HG03175 (cell line): ENCODE results near the gene UBE2D4.
"Not testable (repeated sequence)": the region's sequence is repeated elsewhere in the genome, so short reads cannot be mapped to it uniquely, and the experiment has no call there.

Source experiments
- ATAC-seq: cut with Tn5 transposase; IDR thresholded peaks from one replicate; pipeline ENCODE4 v1.9.1; 2021; ENCODE audit warnings: mild to moderate bottlenecking, moderate library complexity; ENCODE audit not compliant: unreplicated experiment

Gene UBE2D4

DNA sequence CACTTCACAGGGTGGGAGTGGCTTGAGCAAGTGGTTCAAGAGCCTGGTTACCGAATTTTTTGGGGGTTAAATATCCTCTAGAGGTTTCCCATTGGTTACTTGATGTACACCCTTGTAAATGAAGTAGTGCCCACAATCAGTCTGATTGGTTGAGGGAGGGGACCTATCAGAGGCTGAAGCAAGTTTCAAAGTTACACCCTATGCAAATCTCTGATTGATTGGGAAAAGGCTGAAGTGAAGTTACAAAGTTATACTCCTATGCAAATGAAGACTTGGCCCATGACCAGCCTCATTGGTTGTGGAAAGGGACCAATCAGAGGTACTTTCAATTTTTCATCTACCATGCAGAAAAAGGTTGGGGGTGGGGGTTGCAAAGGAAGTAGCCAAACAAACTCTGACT, 34.7 kb downstream of the UBE2D4 start:
- ATAC-seq, result no peak

GRCh38 chr7:43966392-43966791, 40.2 kb downstream of the UBE2D4 start:
- ATAC-seq, result not testable (repeated sequence)

DNA sequence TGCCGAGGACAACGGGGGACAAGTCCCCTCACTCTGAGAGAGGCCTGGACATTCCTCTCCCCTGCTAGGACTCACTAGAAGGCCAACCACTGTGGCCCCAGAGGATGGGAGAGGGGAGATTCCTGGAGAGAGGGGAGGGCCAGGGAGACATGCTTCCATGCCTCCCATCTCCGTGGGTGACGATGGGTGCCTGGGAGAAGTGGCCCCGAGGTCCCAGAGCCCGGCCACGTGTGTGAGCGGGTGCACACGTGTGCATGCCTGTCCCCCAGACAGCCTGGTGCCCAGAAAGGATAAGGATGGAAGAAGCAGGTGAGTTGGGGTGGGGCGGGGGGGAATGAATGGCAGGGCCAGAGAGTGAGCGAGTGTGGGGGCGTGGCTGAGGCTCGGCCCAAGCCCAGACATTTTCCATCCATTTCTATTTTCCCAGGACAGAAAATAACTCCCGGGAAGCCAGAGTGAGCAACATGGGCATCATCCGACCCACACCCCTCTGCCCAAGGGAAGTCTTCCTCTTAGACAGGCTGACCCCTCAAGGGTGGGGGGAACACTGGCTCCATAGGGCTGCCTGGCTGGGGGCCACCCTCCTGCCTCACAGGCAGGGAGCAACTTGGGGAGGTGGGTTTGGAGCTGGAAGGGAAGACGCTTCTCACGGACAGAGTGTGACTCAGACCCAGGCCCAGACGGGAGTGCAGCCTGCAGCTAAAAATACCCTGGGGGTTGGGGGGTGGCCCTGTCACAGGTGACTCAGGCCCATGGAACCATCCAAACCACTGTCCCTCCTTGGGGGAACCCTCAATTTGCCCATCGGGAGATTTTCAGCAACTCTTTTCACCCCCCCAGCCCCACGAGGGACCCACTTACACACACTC, 42.2 kb downstream of the UBE2D4 start:
- ATAC-seq, result not testable (repeated sequence)

- not testable (repeated sequence) for ATAC-seq
Observed at GRCh38 chr7:43969586-43969985, 43.4 kb downstream of the UBE2D4 start.

GRCh38 chr7:43970698-43971097, 44.5 kb downstream of the UBE2D4 start:
- ATAC-seq, result not testable (repeated sequence)

DNA sequence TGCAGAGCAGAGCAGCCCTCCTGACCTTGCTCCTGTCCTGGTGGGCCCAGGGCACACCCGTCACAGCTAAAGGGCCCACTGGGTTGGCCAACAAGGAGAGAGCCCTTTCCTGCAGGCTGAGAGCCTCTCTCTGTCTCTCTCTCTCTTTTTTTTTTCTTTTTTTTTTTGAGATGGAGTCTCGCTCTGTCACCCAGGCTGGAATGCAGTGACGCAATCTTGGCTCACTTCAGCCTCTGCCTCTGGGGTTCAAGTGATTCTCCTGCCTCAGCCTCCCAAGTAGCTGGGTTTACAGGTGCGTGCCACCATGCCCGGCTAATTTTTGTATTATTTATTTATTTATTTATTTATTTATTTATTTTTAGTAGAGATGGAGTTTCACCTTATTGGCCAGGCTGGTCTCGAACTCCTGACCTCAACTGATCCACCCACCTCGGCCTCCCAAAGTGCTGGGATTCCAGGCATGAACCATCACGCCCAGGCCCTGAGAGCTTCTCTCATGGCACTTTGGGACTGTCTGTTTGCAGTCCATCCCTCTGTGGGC, 47.9 kb downstream of the UBE2D4 start:
- not testable (repeated sequence) for ATAC-seq

GRCh38 chr7:43974725-43975482, 48.7 kb downstream of the UBE2D4 start:
- ATAC-seq, result not testable (repeated sequence)

GRCh38 chr7:43977525-43977924, 51.3 kb downstream of the UBE2D4 start:
- no peak for ATAC-seq

- not testable (repeated sequence) for ATAC-seq
Observed at GRCh38 chr7:43978102-43978501, 51.9 kb downstream of the UBE2D4 start.

- not testable (repeated sequence) for ATAC-seq
Observed at GRCh38 chr7:43982848-43983247, 56.6 kb downstream of the UBE2D4 start.

DNA sequence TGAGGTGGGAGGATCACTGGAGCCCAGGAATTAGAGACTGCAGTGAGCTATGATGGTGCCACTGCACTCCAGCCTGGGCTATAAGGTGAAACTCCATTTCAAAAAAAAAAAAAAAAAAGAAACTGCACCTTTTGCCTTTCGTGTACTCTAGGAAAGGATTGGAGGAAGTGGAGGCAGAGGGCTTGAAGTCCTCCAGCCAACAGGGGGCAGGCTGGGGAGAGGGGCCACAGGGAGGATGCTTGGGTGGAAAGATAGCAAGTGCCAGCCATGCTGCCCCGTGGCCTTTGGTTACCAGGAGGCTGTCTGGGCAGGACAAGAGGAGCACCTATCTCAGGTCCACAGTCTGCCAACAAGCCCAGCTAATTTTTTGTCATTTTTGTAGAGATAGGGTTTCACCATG, 57.5 kb downstream of the UBE2D4 start:
- ATAC-seq, result not testable (repeated sequence)

DNA sequence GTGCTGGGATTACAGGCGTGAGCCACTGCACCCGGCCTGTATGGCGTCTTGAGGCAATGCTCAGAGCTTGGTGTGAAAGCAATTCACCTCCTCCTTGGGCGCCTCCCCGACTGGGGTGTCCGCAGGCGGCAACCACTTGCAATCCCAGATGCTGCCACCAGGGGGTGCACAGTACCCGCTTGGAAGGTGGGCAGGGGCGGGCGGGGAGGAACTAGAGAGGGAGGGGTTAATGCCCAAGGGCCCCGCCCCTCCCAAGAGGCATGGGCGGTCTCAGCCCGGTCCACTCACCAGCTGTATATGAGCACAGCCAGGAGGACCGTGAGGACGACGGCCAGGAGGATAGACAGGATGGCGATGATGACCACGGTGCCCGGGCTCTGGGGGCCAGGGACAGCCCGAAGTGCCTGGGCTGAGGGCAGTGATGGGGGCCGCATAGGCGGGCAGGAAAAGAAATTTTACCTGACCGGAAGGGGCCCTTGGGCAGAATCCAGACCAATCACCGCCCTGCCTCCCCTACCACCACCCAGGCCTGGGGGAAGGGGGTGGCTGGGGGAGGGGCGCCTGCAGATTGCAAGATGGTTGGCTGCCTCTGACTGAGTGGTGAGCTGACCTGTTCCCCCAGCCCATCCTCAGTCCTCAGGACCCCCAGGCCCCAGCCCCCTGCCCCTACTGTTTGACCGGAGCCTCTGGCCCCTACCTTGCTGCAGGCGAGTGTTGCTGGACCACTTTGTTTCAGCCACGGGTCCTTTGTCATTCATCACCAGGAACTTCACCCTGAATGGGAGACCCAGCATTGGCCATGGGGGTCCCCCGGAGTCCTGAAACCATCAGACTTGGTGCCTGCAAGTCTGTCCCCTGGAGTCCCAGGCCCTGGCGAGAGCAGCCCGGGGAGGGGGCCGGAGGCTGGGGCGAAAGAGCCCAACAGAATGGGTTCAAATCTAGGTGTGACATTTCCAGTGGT, 59.9 kb downstream of the UBE2D4 start:
- peak; percentile 81 for ATAC-seq

GRCh38 chr7:43987476-43987875, 61.2 kb downstream of the UBE2D4 start:
- not testable (repeated sequence) for ATAC-seq

GRCh38 chr7:43990011-43990585, 63.9 kb downstream of the UBE2D4 start:
- not testable (repeated sequence) for ATAC-seq

- ATAC-seq, result not testable (repeated sequence)
Observed at GRCh38 chr7:43990829-43991228, 64.6 kb downstream of the UBE2D4 start.

- ATAC-seq, result peak; percentile 94
Observed at GRCh38 chr7:43992896-43993295, 66.7 kb downstream of the UBE2D4 start.

GRCh38 chr7:43994681-43995080, 68.4 kb downstream of the UBE2D4 start:
- ATAC-seq, result not testable (repeated sequence)

GRCh38 chr7:43997532-43997931, 71.3 kb downstream of the UBE2D4 start, which contains the start of gene SPDYE1:
Gene SPDYE1, plus strand, starts transcription at chr7:43997897. Its CDS starts 2,053 bp downstream, at chr7:43999950.
- not testable (repeated sequence) for ATAC-seq
